Subcutaneous adipose tissue (tissue), 4 donors: ENCODE measurements around the gene LRRC27. TPM values are rescaled to one million over a fixed set of nuclear protein-coding genes. Genes with fewer than 3 reads are reported as not detected.

Source experiments
- total RNA-seq, 4 donors: library from RNA; depleted of rRNA; stranded (reverse); fragments of >200 nt; gene quantifications; one replicate each; pipeline ENCODE4 v1.1.0, GENCODE V29; 2016
- TF ChIP-seq, protein P1 (sequence below): fragments of 450-650 bp; IDR thresholded peaks from one replicate; pipeline ENCODE4 v1.5.1; 2016; ENCODE audit warnings: low read depth, mild to moderate bottlenecking, control low read depth, antibody characterized with exemption, moderate library complexity

Gene LRRC27
- total RNA-seq, 4 donors from 2014 or later = 7.7 to 11.6 (median 9.9) TPM

DNA sequence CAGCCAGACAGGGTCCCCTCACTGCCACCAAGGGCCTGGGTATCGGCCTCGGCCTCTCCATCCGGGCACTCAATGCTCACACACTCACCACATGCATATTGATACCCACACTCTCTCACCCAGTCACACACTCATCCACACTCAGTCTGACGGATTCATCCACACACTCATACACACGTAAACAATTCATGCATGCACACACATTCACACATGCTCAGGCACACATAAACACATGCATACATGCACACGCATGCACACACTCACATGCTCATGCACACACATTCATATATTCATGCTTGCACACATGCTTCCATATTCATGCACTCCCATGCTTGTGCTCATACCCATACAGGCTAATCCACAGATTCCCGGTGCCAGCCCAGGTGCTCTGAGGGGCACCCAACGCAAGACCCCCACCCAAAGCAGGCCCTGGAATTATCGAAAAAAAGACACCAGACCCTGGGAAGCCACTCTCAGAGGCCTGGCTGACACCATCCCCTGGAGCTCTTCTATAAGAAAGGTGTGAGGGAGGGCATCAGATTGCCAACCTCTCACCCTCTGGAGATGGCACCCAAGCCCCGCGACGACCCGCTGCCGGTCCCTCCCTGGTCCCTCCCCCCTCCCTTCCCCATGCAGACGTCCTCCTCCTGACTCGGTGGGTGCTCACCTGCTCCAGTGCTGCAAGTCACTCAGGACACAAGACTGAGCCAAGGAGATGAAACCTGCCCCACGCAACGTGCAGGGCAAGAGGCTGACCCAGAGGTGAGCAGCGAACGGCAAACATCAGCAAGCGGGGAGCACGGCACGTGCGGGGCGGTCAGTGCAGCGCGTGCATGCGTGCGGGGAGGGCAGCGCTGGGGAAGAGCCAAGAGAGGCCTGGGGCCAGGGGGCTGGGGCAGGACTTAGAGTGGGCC is 39.4 kb upstream of the LRRC27 start:
- TF ChIP-seq, protein P1, sequence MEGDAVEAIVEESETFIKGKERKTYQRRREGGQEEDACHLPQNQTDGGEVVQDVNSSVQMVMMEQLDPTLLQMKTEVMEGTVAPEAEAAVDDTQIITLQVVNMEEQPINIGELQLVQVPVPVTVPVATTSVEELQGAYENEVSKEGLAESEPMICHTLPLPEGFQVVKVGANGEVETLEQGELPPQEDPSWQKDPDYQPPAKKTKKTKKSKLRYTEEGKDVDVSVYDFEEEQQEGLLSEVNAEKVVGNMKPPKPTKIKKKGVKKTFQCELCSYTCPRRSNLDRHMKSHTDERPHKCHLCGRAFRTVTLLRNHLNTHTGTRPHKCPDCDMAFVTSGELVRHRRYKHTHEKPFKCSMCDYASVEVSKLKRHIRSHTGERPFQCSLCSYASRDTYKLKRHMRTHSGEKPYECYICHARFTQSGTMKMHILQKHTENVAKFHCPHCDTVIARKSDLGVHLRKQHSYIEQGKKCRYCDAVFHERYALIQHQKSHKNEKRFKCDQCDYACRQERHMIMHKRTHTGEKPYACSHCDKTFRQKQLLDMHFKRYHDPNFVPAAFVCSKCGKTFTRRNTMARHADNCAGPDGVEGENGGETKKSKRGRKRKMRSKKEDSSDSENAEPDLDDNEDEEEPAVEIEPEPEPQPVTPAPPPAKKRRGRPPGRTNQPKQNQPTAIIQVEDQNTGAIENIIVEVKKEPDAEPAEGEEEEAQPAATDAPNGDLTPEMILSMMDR = no peak

DNA sequence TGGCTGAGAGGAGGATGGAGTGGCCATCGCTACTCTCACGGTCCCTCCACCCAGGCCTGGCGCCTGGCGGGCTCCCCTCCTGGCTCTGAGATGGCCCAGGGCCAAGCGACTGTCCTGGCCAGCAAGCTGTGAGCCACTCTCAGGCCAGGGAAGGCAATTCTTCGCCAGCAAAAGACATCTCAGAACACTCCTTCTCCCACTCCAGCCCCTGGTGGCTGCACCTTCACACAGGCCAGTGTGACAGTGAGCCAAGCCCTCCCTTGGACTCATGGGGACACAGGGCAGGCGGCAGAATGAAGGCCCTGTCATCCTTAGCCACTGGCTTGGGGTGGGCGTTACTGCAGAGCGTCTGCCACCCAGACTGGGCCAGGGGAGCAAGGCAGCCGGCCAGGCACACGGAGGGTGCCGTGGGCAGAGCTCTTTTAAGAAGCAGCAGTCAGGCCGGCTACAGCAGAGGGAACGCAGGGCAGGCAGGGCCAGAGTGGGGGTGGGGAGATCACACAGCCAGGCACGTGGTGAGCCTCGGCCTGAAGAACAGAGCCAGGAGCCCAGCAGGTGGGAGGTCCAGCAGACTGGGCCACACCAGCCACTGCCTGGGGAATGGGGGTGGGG is 38.7 kb upstream of the LRRC27 start:
- TF ChIP-seq, protein P1 = no peak

DNA sequence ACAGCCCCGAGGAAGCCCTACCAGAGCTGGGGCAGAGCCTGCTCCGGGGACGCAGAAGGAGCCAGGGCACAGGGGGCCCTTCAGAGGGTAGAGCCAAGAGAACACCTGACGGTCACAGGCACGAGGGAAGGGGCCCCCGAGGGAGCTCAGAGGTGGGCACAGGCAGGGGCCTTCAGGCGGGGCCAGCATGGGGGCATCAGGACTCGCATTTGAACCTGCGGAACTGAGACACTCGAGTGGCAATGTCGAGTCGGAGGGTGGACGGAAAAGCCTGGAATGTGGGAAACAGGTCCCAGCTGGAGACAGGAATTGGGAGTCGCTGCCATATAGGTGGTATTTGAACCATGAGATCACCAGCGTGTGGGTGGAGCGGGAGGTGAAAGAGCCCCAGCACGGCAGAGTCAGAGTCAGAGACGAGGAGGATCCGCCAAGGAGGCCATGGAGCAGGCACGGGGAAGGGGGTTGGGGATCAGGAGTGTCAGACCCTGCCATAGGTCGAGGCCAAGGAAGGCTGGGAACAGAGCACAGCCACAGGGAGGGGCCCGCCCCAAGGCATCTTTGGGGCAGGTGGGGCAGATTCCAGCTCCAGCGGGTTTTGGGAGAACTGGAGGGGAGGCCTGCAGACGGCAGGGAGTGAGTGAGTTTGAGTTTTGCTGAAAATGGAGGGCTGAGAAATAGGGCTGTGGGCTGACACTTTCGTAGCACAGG is 38.0 kb upstream of the LRRC27 start:
- TF ChIP-seq, protein P1 = no peak

DNA sequence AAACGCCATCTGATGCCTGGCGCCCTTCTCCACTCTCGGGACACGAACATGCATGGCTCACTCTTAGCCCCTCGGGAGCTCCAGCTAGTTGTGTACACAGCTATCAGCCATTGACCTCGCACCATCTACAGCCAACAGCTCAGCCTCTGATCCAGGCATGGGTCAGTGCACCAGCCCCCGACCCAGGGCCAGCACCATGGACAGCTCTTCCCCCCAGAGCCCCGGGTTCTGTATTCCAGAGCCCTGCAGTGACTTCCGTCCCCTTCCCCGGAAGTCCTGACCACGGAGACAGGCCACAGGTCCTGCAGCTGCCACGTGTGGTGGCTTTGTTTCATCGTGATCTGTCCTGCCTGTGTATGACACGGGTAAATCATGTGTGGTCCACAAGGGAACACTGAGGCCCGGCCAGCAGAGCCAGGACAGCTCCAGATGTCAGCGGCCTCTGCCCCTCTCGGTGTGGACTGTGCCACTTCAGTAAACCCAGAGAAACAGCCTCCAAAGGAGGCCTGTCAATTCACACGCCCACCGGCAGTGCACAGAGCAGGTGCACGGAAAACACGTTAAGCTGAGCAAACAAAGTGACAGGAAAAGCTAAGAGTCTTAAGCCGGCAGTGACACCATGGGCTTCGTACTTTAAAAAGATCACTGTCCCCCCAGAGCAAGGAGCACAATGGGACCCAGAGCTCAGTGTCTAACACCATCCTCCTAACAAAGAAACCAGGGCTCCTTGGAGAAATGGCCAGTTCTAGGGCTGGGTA is 37.3 kb upstream of the LRRC27 start:
- TF ChIP-seq, protein P1 = no peak

DNA sequence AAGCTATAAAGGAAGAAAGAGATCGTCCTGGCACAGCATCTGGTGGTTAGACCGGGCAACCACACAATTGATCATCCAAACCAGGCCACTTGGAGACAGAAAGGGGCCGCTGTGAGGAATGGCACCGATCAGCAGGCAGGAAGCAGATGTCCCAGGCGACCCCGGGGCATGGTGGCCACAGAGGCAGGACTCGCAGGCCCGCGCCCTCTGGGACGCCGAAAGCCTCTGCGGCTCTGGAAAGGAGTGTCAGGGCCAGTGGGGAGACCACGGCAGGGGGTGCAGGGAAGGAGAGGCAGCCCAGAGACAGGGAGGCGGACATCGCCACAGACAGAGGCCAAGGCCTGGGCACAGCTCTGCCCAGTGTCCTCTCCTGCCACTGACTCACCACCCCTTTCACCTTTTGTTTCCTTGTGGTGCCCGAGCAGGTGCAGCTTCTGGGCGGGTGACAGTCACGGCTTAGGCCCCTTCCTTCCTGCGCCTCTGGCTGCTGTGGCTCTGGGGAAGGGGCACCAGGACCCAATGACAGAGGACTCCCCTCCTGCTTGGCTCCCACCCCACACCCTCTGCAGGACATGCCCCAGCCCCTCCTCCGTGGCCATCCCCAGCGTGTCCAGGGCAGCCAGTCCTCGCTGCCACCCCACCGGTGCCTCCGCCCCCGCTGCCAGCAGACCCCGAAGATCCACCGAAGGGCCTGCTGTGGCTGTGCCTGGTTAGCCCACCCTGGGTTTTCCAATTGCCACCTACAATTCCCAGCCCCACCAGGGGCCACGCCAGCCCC is 35.1 kb upstream of the LRRC27 start:
- TF ChIP-seq, protein P1 = no peak

DNA sequence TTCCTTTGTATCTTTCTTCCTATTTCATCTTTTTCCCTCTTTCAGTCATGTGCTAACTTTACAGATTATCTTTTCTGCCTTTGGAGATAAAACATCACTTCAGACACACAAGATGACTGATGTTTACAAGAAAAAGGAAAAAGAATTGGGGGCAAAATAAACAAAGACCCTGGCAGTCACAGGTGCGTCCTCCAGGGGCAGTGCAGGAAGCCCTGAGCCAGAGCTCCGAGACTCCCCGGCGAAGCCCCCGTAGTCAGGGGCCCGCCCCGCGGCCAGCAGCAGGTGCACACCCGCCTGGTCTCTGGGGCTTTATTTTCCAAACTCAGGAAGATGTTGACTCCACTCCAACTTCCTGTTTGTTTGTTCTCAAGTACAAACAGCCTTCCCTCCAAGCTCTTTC is 34.5 kb upstream of the LRRC27 start:
- TF ChIP-seq, protein P1 = no peak
